NCI-H526 (cell line): ENCODE results near the gene CALD1.
"Not testable (repeated sequence)": the region's sequence is repeated elsewhere in the genome, so short reads cannot be mapped to it uniquely, and the experiment has no call there.

ENCODE experiments used
- DNase-seq, 2 experiments: peaks; one replicate each; lab custom pipeline; 2025; lab: John Stamatoyannopoulos, UW

The CALD1 gene

GRCh38 chr7:134954197-134955082, 175.0 kb downstream of the CALD1 start:
- DNase-seq, result peak; percentile 15 to 72

- no peak for DNase-seq
Measured at GRCh38 chr7:134957005-134957404, 177.6 kb downstream of the CALD1 start.

GRCh38 chr7:134959810-134960209, 180.4 kb downstream of the CALD1 start:
- DNase-seq, result no peak

- DNase-seq, result no peak
Measured at GRCh38 chr7:134962270-134962780, 182.9 kb downstream of the CALD1 start.

- DNase-seq, result no peak
Measured at GRCh38 chr7:134963036-134963435, 183.6 kb downstream of the CALD1 start.

GRCh38 chr7:134966691-134967090, 187.3 kb downstream of the CALD1 start:
- DNase-seq, result peak; percentile 47 to 58

GRCh38 chr7:134968110-134968509, 188.7 kb downstream of the CALD1 start:
- DNase-seq, result no peak

GRCh38 chr7:134981645-134982044, 202.2 kb downstream of the CALD1 start:
- not testable (repeated sequence) for DNase-seq

GRCh38 chr7:134985894-134986362, 206.5 kb downstream of the CALD1 start:
- DNase-seq, result no peak

GRCh38 chr7:134986363-134987251, 207.2 kb downstream of the CALD1 start, which contains the start of gene AGBL3:
Gene AGBL3 (plus strand): TSS chr7:134986508. CDS start chr7:134987934, 1,426 bp downstream.
- peak; percentile 96 to 99 for DNase-seq

GRCh38 chr7:134988161-134988560, 208.7 kb downstream of the CALD1 start:
- no peak for DNase-seq

GRCh38 chr7:134991469-134992339, 212.3 kb downstream of the CALD1 start:
- DNase-seq, result peak; percentile 16 to 17

- no peak for DNase-seq
Measured at GRCh38 chr7:134992626-134993179, 213.3 kb downstream of the CALD1 start.

- DNase-seq, result no peak
Measured at GRCh38 chr7:134993877-134994456, 214.5 kb downstream of the CALD1 start.

- no peak for DNase-seq
Measured at GRCh38 chr7:134995239-134996096, 216.0 kb downstream of the CALD1 start.

- no peak for DNase-seq
Measured at GRCh38 chr7:134996097-134996550, 216.7 kb downstream of the CALD1 start.

- no peak for DNase-seq
Measured at GRCh38 chr7:134997214-134997885, 217.9 kb downstream of the CALD1 start.

GRCh38 chr7:134999136-134999535, 219.7 kb downstream of the CALD1 start:
- DNase-seq, result no peak
